GM18502 (cell line): ENCODE results near the gene PRDM16.

Experiments
- ATAC-seq: cut with Tn5 transposase; IDR thresholded peaks from one replicate; pipeline ENCODE4 v1.9.1; 2021; ENCODE audit warnings: mild to moderate bottlenecking; ENCODE audit not compliant: unreplicated experiment, poor library complexity

The PRDM16 gene

GRCh38 chr1:3297756-3298155 lies 228.8 kb downstream of the PRDM16 start:
- ATAC-seq, result no peak

- no peak for ATAC-seq
These were observed 229.2 kb downstream of the PRDM16 start for GRCh38 chr1:3298197-3298596.

GRCh38 chr1:3304246-3304645 lies 235.2 kb downstream of the PRDM16 start:
- ATAC-seq, result no peak

GRCh38 chr1:3304692-3305091 lies 235.7 kb downstream of the PRDM16 start:
- no peak for ATAC-seq

GRCh38 chr1:3305156-3305555 lies 236.2 kb downstream of the PRDM16 start:
- no peak for ATAC-seq

GRCh38 chr1:3306583-3307291 lies 237.7 kb downstream of the PRDM16 start:
- no peak for ATAC-seq

- no peak for ATAC-seq
These were observed 238.4 kb downstream of the PRDM16 start for GRCh38 chr1:3307359-3307758.

- no peak for ATAC-seq
These were observed 239.1 kb downstream of the PRDM16 start for GRCh38 chr1:3308053-3308452.

GRCh38 chr1:3310718-3311400 lies 241.9 kb downstream of the PRDM16 start:
- ATAC-seq, result no peak

GRCh38 chr1:3311711-3312110 lies 242.7 kb downstream of the PRDM16 start:
- ATAC-seq, result no peak

- no peak for ATAC-seq
These were observed 243.4 kb downstream of the PRDM16 start for GRCh38 chr1:3312310-3312897.

- ATAC-seq, result no peak
These were observed 244.0 kb downstream of the PRDM16 start for GRCh38 chr1:3312898-3313575.

GRCh38 chr1:3313576-3313950 lies 244.6 kb downstream of the PRDM16 start:
- no peak for ATAC-seq

GRCh38 chr1:3314491-3315381 lies 245.7 kb downstream of the PRDM16 start:
- no peak for ATAC-seq

GRCh38 chr1:3315399-3316339 lies 246.7 kb downstream of the PRDM16 start:
- ATAC-seq, result no peak

- ATAC-seq, result no peak
These were observed 247.4 kb downstream of the PRDM16 start for GRCh38 chr1:3316340-3316943.

GRCh38 chr1:3317456-3317855 lies 248.5 kb downstream of the PRDM16 start:
- no peak for ATAC-seq

GRCh38 chr1:3318329-3318728 lies 249.3 kb downstream of the PRDM16 start:
- no peak for ATAC-seq

- no peak for ATAC-seq
These were observed 250.9 kb downstream of the PRDM16 start for GRCh38 chr1:3319874-3320245.
